ENCODE measurements around the gene PRR23B.

The PRR23B gene

GRCh38 chr3:139020868-139021234, at the start of gene PRR23B:
Gene PRR23B (minus strand): TSS chr3:139020926. CDS start chr3:139020661, 265 bp downstream.
- no peak for TF ChIP-seq CTCF (IDR thresholded peaks at IDR 0.05; ENCODE audit: insufficient read depth, missing control alignments)
- no peak for DNase-seq (ENCODE audit: insufficient read length, low spot score)
- no peak for FAIRE-seq

- no peak for TF ChIP-seq CTCF (IDR thresholded peaks at IDR 0.05; ENCODE audit: insufficient read depth, missing control alignments)
- no peak for DNase-seq (ENCODE audit: insufficient read length, low spot score)
- no peak for FAIRE-seq
These were observed 42.2 kb upstream of the PRR23B start for GRCh38 chr3:139062918-139063317.

GRCh38 chr3:139052802-139053600, 32.3 kb upstream of the PRR23B start:
- DNase-seq (ENCODE audit: insufficient read length, low spot score), result no peak
- no peak for FAIRE-seq
- no peak for TF ChIP-seq CTCF (IDR thresholded peaks at IDR 0.05; ENCODE audit: insufficient read depth, missing control alignments)

- FAIRE-seq (no peak), DNase-seq (ENCODE audit: insufficient read length, low spot score) (no peak)
- TF ChIP-seq CTCF (IDR thresholded peaks at IDR 0.05; ENCODE audit: insufficient read depth, missing control alignments), result no peak
These were observed 23.9 kb upstream of the PRR23B start, which contains the start of gene PRR23C for GRCh38 chr3:139044366-139045210. Gene PRR23C (minus strand): TSS chr3:139044892. CDS start chr3:139044620, 272 bp downstream.

GRCh38 chr3:139043554-139044365, 23.0 kb upstream of the PRR23B start:
- FAIRE-seq, result no peak
- DNase-seq (ENCODE audit: insufficient read length, low spot score), result no peak
- TF ChIP-seq CTCF (IDR thresholded peaks at IDR 0.05; ENCODE audit: insufficient read depth, missing control alignments), result no peak

- FAIRE-seq, result no peak
- no peak for DNase-seq (ENCODE audit: insufficient read length, low spot score)
- TF ChIP-seq CTCF (IDR thresholded peaks at IDR 0.05; ENCODE audit: insufficient read depth, missing control alignments), result no peak
These were observed 16.8 kb upstream of the PRR23B start for GRCh38 chr3:139037478-139037877.
